ENCODE results near the gene NOTUM.
A peak's percentile ranks its signal among the peaks of the same experiment; 100 is the strongest.

NOTUM gene

GRCh38 chr17:81934850-81935708, 25.9 kb downstream of the NOTUM start:
- DNase-seq = no peak

- no peak for DNase-seq
These were observed 26.8 kb downstream of the NOTUM start for GRCh38 chr17:81934098-81934757.

GRCh38 chr17:81933178-81933699, 27.7 kb downstream of the NOTUM start:
- no peak for DNase-seq

GRCh38 chr17:81932333-81932983, 28.5 kb downstream of the NOTUM start:
- DNase-seq = no peak

- no peak for DNase-seq
These were observed 29.2 kb downstream of the NOTUM start for GRCh38 chr17:81931557-81932332.

GRCh38 chr17:81931189-81931556, 29.8 kb downstream of the NOTUM start:
- no peak for DNase-seq

GRCh38 chr17:81930142-81931125, 30.6 kb downstream of the NOTUM start:
- DNase-seq = no peak

GRCh38 chr17:81929253-81930141, 31.5 kb downstream of the NOTUM start:
- no peak for DNase-seq

GRCh38 chr17:81928544-81929252, 32.3 kb downstream of the NOTUM start:
- DNase-seq = no peak

- DNase-seq = peak; percentile 96
These were observed 33.1 kb downstream of the NOTUM start, which contains the start of gene MAFG for GRCh38 chr17:81927653-81928543. Gene MAFG, minus strand, starts transcription at chr17:81927735. Its CDS starts 4,550 bp downstream, at chr17:81923185.

- peak; percentile 53 for DNase-seq
These were observed 33.8 kb downstream of the NOTUM start for GRCh38 chr17:81927152-81927652.

- peak; percentile 76 for DNase-seq
These were observed 34.4 kb downstream of the NOTUM start for GRCh38 chr17:81926451-81927151.

GRCh38 chr17:81925860-81926450, 35.0 kb downstream of the NOTUM start:
- DNase-seq = no peak

- DNase-seq = no peak
These were observed 36.1 kb downstream of the NOTUM start for GRCh38 chr17:81924557-81925532.

GRCh38 chr17:81923302-81924260, 37.4 kb downstream of the NOTUM start:
- peak; percentile 75 for DNase-seq

All from 8988T (cell line).